HG03571 (cell line): Measurements from ENCODE around the gene RAMAC.
"Not testable (repeated sequence)": the region's sequence is repeated elsewhere in the genome, so short reads cannot be mapped to it uniquely, and the experiment has no call there.

ENCODE experiments used
- ATAC-seq: cut with Tn5 transposase; IDR thresholded peaks from one replicate; pipeline ENCODE4 v1.9.1; 2021; ENCODE audit not compliant: unreplicated experiment

The RAMAC gene

GRCh38 chr15:83012076-83012426 lies 26.0 kb downstream of the RAMAC start:
- ATAC-seq: no peak

- no peak for ATAC-seq
Observed at GRCh38 chr15:83012636-83013035, 26.6 kb downstream of the RAMAC start.

GRCh38 chr15:83014205-83014653 lies 28.2 kb downstream of the RAMAC start:
- ATAC-seq: no peak

- no peak for ATAC-seq
Observed at GRCh38 chr15:83015361-83015760, 29.4 kb downstream of the RAMAC start.

GRCh38 chr15:83016906-83017305 lies 30.9 kb downstream of the RAMAC start:
- ATAC-seq: no peak

GRCh38 chr15:83018436-83018835 lies 32.4 kb downstream of the RAMAC start:
- ATAC-seq: no peak

GRCh38 chr15:83030021-83030420 lies 44.0 kb downstream of the RAMAC start:
- no peak for ATAC-seq

GRCh38 chr15:83031234-83031633 lies 45.2 kb downstream of the RAMAC start:
- ATAC-seq: not testable (repeated sequence)

- ATAC-seq: no peak
Observed at GRCh38 chr15:83036253-83036652, 50.2 kb downstream of the RAMAC start.

- no peak for ATAC-seq
Observed at GRCh38 chr15:83039206-83039605, 53.2 kb downstream of the RAMAC start.
